Esophagus squamous epithelium (tissue), 5 donors: Measurements from ENCODE around the gene MUS81. TPM values are rescaled to one million over a fixed set of nuclear protein-coding genes. Genes with fewer than 3 reads are reported as not detected.

ENCODE experiments used
- DNase-seq: peaks from one replicate; lab custom pipeline; 2025; lab: John Stamatoyannopoulos, UW
- H3K27ac ChIP-seq, 4 donors: fragments of 200-600 bp; sonication (generic); one replicate each; pipeline ENCODE4 v1.5.1; 2016 to 2019; ENCODE audit warnings: mild to moderate bottlenecking in 1 of 4
- H3K27me3 ChIP-seq, 4 donors: fragments of 200-600 bp; sonication (generic); 1 replicate in 3 of 4; 2 replicates in 1 of 4; pipeline versions ENCODE4 v1.5.1 to v1.6.0; 2017 to 2021; ENCODE audit warnings: antibody characterized with exemption in 1 of 4
- H3K36me3 ChIP-seq, 3 donors: fragments of 200-600 bp; sonication (generic); one replicate each; pipeline ENCODE4 v1.5.1; 2016 to 2019
- H3K4me1 ChIP-seq, 3 donors: fragments of 200-600 bp; sonication (generic); one replicate each; pipeline ENCODE4 v1.5.1; 2017 to 2019
- H3K4me3 ChIP-seq, 4 donors: fragments of 200-600 bp; sonication (generic); 1 replicate in 3 of 4; 2 replicates in 1 of 4; pipeline ENCODE4 v1.5.1; 2016 to 2019; ENCODE audit warnings: mild to moderate bottlenecking in 2 of 4, moderate library complexity in 1 of 4
- H3K9me3 ChIP-seq, 3 donors: fragments of 200-600 bp; sonication (generic); one replicate each; pipeline ENCODE4 v1.5.1; 2016 to 2019
- CTCF ChIP-seq, 6 experiments: fragments of 450-650 bp in 4 of 6; fragments of 200-600 bp in 2 of 6; sonication (generic) in 2 of 6; IDR thresholded peaks; one replicate each; pipeline ENCODE4 v1.5.1; 2016 to 2019; ENCODE audit warnings: antibody characterized with exemption in 6 of 6, mild to moderate bottlenecking in 4 of 6, moderate library complexity in 4 of 6
- POLR2A ChIP-seq, 4 donors: fragments of 450-650 bp; IDR thresholded peaks; one replicate each; pipeline ENCODE4 v1.6.1; 2017; ENCODE audit warnings: antibody characterized with exemption in 4 of 4, mild to moderate bottlenecking in 4 of 4, moderate library complexity in 3 of 4
- WGBS, 2 donors: methylation state at CpG; one replicate each; pipeline ENCODE4 v1.1.5; 2018; 5-methylcytosine and 5-hydroxymethylcytosine counted together
- intact Hi-C: fragments of 100-400 bp; cut with DNase I; formaldehyde crosslinking; loops from one replicate; pipeline ENCODE4 v1.15.0; 2022
- total RNA-seq, 4 donors: library from RNA; depleted of rRNA; stranded (reverse); fragments of >200 nt; gene quantifications; one replicate each; pipeline ENCODE4 v1.1.0, GENCODE V29; 2016
- donor health status: DM: yes; HTN: yes; CAD: no.

Gene MUS81
- total RNA-seq, 4 donors from 2014 or later: 17.6 to 36.2 (median 31.1) TPM

DNA sequence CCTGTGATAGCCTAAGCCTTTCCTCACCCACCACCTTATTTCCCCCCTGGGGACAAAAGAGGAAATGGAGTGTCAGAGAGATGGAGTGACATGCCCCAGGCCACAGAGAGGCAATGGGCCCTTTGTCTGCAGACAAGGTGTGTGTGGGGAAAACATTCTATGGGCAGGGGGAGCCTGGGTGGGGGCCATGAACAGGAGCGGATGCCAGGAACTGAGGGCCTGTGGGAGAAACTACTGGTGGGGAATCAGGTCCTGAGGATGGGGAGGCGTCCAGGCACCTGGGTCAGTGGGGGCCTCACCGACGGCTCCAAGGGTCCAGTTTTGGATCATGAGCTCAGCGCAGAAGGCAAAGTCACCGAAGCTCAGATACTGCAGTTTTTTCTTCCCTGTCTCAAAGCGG, 25.0 kb downstream of the MUS81 start:
- WGBS, 2 donors: 91 to 98% methylated on average over 7 of the region's 7 CpGs
- peak overlapping the region in 1 of 4 donors; percentile 18 for H3K27ac ChIP-seq
- H3K36me3 ChIP-seq: peaks cover 0 to 53% (median 11%) of the 10 kb centered on the region in 3 donors
- no peaks in the 10 kb centered on the region for H3K9me3 ChIP-seq
- DNase-seq: no peak
- H3K27me3 ChIP-seq: no peaks in the 10 kb centered on the region
- TF ChIP-seq POLR2A (IDR thresholded peaks at IDR 0.05): no peak
- H3K4me1 ChIP-seq: peaks cover 19 to 49% (median 23%) of the 10 kb centered on the region in 3 donors
- intact Hi-C loops: no loop called here
- H3K4me3 ChIP-seq: no peak overlapping the region

GRCh38 chr11:65885808-65886536, 25.7 kb downstream of the MUS81 start:
- Histone ChIP-seq H3K36me3 (peaks cover 0 to 53% (median 11%) of the 10 kb centered on the region in 3 donors), H3K27me3 (no peaks in the 10 kb centered on the region), H3K9me3 (no peaks in the 10 kb centered on the region), H3K4me1 (peaks cover 19 to 56% (median 23%) of the 10 kb centered on the region in 3 donors), H3K4me3 (no peak overlapping the region), H3K27ac (no peak overlapping the region)
- DNase-seq: no peak
- intact Hi-C loops: no loop called here
- no peak for TF ChIP-seq POLR2A (IDR thresholded peaks at IDR 0.05)
- peak in 1 of 6 experiments; percentile 7 for TF ChIP-seq CTCF (IDR thresholded peaks at IDR 0.05)
- 86 to 87% methylated on average over 8 to 11 of the region's 12 CpGs for WGBS, 2 donors

DNA sequence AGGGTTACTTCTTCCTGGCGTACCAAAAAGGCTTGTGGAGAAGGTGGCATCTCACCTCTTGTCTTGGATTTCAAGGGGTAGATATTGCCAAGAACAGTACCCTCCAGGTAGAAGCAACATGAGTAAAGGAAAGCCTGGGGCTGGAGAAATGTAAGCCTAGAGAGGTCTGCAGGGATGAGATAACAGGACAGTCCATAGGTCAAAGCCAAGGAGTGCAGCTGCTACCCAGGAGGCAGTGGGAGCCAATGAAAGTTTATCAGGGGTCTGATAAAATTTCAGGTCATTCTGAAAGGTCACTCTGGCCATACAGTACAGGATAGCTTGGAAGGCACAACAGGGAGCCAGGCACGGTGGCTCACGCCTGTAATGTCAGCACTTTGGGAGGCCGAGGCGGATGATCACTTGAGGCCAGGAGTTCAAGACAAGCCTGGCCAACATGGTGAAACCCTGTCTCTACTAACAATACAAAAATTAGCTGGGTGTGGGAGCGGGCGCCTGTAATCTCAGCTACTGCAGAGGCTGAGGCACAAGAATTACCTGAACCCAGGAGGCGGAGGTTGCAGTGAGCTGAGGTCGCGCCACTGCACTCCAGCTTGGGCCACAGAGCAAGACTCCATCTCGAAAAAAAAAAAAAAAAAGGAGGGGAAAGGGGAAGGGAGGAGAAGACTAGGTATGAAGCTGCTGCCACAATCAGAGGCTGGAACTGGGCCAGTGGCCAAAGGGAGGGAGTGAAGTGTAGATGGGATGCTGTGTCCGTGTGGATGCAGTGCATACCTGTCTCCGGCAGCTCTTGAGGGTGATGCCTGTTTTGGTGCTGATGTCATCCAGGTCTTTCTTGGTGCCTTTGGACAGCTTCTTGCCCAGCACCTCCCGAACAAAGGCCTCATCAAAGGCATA, 26.8 kb downstream of the MUS81 start:
- TF ChIP-seq CTCF (IDR thresholded peaks at IDR 0.05): no peak
- no peak for TF ChIP-seq POLR2A (IDR thresholded peaks at IDR 0.05)
- Histone ChIP-seq H3K27ac (peak overlapping the region; percentile 93 to 98 (median 97)), H3K9me3 (no peaks in the 10 kb centered on the region), H3K4me3 (peak overlapping the region in 3 of 4 donors; percentile 83 to 90 (median 83)), H3K27me3 (no peaks in the 10 kb centered on the region), H3K4me1 (peaks cover 30 to 67% (median 34%) of the 10 kb centered on the region in 3 donors), H3K36me3 (peaks cover 0 to 52% (median 11%) of the 10 kb centered on the region in 3 donors)
- 73 to 81% methylated on average over 8 to 14 of the region's 14 CpGs for WGBS, 2 donors
- DNase-seq: no peak
- intact Hi-C loops: no loop called here

DNA sequence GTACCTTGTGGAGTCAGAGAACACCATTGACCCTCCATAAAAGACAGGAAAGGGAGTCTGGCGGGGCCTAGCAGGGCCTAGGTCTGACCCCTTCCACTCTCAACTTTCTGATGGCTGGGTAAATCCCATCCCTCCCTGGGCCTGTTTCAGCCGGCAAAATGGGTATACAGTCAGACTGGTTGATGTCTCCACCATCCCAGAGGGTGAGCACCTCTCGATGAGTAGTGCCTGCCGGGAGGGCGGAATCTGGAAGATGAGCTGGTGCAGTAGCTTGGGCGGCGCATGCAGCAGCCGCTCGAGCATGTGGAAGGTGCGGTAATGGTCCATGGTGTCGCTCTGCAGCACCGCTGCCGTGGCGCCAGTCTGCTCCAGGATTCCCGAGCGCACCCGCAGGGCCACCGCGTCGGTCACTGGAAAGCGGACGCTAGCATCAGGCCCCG, 27.5 kb downstream of the MUS81 start:
- H3K27ac ChIP-seq: peak overlapping the region; percentile 93 to 98 (median 97)
- intact Hi-C loops: no loop called here
- 3 to 50% methylated on average over 1 to 6 of the region's 23 CpGs for WGBS, 2 donors
- peaks cover 37 to 74% (median 40%) of the 10 kb centered on the region in 3 donors for H3K4me1 ChIP-seq
- H3K27me3 ChIP-seq: no peaks in the 10 kb centered on the region
- no peak for DNase-seq
- H3K9me3 ChIP-seq: no peaks in the 10 kb centered on the region
- peak overlapping the region; percentile 56 to 90 (median 83) for H3K4me3 ChIP-seq
- H3K36me3 ChIP-seq: peaks cover 0 to 52% (median 11%) of the 10 kb centered on the region in 3 donors
- TF ChIP-seq POLR2A (IDR thresholded peaks at IDR 0.05) (no peak), CTCF (IDR thresholded peaks at IDR 0.05) (no peak)

DNA sequence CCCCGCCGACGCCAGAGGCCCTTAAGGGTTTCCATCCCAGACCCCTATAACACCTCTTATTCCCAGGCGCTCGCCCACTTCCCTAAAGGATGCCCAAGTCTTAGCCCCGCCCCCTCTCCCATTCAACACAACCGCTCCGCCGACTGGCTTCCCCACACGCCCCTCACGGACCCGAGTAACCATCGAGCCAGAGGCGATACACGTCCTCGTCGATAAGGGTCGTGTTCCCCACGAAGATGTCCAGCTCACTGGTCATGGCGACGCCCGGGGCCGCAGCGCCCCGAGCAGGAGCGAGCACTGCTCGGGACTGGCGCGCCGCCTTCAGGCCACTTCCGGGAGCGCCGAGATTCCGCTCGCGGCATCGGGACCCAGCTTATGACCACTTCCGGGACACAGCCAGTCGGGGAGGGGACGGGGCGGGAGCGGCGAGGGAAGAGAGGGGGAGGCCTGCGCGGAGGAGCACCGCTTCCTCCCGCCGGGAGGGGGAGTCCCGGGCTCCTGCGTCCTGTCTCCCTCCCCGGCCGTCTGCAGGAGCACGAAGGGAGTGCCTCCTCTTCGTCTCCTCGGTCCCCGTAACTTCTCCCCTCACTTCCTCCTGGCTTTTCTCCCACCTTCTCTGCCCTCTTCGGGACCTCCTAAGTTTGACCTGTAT, 28.1 kb downstream of the MUS81 start, which contains the start of gene FIBP:
FIBP (minus strand) TSS at position 309 of the 652 bp plus-strand sequence; CDS start at position 256, 53 bp downstream.
- WGBS, 2 donors: 0% methylated on average over 7 to 11 of the region's 57 CpGs
- intact Hi-C loops: no loop called here
- peak; percentile 71 to 97 (median 94) for TF ChIP-seq CTCF (IDR thresholded peaks at IDR 0.05)
- TF ChIP-seq POLR2A (IDR thresholded peaks at IDR 0.05): peak in 3 of 4 donors; percentile 59 to 94 (median 81)
- Histone ChIP-seq H3K4me1 (peaks cover 42 to 79% (median 46%) of the 10 kb centered on the region in 3 donors), H3K27ac (peak within 1 kb of the TSS; percentile 93 to 98 (median 97)), H3K36me3 (peaks cover 0 to 49% (median 11%) of the 10 kb centered on the region in 3 donors), H3K4me3 (peak within 1 kb of the TSS; percentile 56 to 90 (median 83)), H3K9me3 (no peaks in the 10 kb centered on the region), H3K27me3 (no peaks in the 10 kb centered on the region)
- peak; percentile 88 for DNase-seq
